GM21528 (cell line): Measurements from ENCODE around the gene FBRS.
"Not testable (repeated sequence)": the region's sequence is repeated elsewhere in the genome, so short reads cannot be mapped to it uniquely, and the experiment has no call there.

Experiments
- ATAC-seq: cut with Tn5 transposase; IDR thresholded peaks from one replicate; pipeline ENCODE4 v1.9.1; 2021; ENCODE audit warnings: mild to moderate bottlenecking, moderate library complexity; ENCODE audit not compliant: unreplicated experiment, low FRiP score

The FBRS gene

DNA sequence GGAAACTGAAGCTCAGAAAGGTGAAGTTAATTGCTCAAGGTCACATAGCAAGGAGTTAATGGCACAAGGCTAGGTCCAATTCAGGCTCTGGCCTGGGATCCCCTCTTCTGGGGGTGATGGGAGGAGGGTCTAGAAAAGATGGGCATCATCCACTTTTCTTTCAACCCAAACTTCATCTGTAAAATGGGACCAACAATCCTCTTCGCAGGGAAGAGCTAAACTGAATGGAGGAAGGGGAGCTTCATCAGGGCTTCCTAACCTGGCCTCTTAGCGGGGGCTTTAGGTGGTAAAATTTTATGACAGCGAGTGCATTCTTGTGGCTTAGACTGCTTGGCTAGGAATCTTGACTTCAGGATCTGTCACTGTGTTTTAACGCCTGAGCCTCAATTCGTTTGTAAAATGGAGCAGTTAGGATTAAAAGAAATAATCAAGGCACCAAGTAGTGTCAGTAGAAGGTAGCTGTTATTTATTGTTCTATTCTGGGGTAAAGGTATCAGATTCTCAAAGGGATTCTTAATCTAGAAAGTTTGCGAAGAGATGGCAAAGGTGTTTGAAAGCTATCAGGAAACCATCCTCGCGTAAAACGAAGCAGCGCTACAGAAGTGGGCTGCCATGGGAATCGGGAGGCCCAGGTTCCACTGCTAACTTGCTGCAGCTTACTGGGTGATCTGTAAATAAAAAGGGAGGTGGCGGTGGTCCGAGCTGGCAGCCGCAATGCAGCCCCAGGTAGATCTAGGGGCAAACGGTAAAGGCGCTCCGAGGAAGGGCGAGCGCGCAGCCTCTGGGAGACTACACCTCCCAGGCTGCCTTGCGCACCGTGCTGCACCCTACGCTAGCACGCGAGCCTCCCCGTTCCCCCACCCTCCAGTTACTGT lies 39.3 kb downstream of the FBRS start:
- ATAC-seq: no peak

DNA sequence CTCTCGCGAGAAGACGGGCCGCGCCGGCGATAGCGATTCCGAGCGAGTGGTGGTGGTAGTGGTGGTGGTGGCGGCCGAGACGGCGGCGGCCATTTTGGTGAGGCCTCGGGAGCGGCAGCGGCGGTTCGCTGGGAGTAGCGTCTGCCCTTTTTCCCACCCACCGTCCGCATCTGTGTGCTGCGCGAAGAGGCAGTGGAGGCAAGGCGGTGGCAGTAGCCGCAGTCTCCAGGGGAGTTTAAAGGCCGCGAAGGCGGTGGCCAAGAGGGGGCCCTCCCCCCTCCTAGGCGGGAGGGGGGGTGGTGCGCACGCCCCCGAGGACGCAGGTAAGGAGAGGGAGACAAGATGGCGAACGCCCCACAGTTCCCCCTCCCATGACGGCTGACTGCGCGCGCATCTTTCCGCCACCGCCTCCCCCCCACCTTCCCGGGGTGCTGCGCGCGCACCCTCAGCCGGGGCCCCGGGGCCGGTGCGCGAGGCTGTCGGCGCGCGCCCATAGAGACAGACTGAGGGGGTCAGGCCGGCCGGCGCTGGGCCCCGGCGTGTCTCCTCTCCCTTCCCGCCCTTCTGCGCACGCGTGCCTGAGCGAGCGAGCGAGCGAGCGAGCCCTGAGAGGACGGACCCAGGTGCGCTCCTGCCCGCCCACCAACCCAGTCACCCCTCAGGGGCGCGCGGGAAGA lies 40.0 kb downstream of the FBRS start:
- peak; percentile 72 for ATAC-seq

DNA sequence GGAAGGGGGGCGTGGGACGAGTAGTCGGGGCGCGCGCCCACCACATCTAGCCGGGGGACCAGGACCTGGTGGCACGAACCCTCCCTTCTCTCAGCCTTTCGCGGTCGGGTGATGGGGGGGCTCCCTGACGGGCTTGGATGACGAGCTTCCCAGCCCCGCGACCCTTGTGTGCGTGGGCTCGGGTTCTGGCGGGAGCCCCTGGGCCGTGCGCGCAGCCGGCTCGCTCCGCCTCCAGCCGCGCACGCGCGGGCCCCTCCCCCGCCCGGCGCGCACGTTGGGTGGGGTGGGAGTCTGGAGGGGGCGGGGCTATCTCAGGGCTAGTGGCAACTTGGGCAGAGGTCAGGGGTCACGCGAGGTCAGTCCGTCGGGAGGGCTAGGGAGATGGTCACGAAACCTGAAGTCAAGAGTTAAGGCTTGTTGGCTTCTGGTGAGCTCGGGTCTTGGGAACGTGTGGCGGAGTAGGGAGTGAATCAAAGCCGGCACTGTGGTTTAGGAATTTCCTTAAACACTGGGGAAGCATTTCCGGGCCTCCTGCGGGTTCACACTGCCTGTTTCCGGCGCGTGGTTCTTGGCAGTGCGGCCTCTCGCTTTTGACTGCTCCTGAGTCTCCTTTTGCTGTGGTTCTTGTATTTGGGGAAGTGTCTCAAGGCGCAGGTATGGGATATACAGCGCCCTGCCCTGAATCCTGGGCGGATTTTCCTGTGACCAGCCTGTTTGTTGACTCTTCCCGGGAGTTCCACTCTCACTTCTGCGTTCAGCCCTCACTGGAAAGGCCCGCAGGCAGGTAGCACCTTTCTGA lies 40.8 kb downstream of the FBRS start, which contains the start of gene SRCAP:
Gene SRCAP, plus strand, starts transcription at position 356 of the 799 bp plus-strand sequence. CDS start 1,654 bp downstream, outside the sequence.
- ATAC-seq: peak; percentile 34

DNA sequence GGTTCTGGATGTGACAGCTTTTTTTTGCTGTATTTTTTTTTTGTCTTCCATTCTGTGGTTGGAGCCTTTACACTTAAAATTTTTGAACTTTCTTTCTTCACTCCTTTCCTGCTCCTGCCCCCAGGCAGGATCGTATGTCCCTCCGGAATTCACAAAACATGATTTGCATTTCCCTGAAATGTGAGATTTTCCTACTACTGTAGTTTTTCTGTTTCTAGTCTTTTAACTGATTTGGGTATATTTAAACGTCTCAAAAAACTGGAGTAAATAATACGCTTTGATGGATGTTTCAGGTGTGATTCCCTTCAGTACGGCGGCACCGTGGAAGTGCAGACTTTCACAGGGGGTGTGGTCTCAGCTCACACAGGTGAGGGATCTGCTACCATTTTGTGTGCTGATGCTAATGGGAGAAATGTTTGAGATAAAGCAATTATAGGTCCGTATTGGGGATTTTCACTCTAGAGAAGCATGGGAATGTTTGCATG lies 41.4 kb downstream of the FBRS start:
- ATAC-seq: no peak

DNA sequence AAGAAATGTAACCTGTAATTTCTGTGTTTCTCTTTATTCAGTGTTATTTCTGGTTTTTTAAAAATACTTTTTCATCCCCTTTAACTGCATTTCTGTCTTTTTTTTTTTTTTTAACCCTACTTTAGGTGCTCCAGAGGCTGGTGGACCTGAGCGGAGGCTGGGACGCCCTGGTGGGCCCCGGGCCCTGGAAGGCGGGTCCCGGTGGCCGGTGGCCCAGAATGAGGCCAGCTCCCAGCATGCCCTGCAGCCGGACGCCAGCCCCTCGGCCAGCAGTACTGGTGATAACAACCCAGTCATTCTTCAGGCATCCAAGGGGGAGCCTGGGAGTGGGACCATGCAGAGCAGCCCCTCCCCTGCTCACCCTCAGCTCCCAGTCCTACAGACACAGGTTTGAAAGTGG lies 42.3 kb downstream of the FBRS start:
- no peak for ATAC-seq

DNA sequence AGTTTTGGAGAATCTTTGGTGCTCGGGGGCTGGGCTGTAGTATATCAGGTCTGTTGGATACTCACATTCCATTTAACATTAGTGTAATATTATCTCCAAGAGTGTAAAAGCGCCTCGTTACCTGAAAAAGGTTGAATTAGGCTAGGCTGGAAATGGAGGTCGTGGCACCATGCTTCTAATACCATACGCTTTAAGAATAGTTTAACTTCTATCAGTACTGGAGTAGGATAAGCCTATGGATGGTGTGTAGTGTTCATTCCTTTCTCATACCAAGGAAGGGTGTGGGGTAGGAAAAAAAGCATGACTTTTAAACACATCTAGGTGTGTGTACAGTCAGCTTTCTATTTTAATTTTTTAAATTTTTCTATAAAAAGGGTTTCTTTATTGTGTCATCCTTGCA lies 42.7 kb downstream of the FBRS start:
- no peak for ATAC-seq

DNA sequence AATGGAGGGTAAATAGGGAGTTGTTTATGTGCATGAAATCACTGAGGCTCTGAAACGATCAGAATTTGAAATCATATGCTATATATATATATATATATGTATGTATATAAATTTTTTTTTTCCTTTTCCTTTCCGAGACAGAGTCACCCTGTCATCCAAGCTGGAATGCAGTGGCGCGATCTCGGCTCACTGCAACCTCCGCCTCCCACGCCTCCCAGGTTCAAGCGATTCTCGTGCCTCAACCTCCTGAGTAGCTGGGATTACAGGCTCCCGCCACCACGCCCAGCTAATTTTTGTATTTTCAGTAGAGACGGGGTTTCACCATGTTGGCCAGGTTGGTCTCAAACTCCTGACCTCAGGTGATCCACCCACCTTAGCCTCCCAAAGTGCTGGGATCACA lies 44.8 kb downstream of the FBRS start:
- not testable (repeated sequence) for ATAC-seq

DNA sequence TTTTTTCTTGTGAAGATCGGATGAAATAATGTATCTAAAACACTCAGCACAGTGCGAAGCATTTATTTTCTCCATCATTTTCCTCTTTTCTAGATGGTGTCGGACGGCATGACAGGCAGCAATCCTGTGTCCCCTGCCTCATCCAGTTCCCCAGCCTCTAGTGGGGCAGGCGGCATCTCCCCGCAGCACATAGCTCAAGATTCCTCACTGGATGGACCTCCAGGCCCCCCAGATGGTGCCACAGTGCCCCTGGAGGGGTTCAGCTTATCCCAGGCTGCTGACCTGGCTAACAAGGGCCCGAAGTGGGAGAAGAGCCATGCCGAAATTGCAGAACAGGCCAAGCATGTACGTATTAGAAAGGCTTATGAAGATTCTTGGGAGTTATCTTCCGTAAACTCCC lies 45.7 kb downstream of the FBRS start:
- ATAC-seq: no peak

DNA sequence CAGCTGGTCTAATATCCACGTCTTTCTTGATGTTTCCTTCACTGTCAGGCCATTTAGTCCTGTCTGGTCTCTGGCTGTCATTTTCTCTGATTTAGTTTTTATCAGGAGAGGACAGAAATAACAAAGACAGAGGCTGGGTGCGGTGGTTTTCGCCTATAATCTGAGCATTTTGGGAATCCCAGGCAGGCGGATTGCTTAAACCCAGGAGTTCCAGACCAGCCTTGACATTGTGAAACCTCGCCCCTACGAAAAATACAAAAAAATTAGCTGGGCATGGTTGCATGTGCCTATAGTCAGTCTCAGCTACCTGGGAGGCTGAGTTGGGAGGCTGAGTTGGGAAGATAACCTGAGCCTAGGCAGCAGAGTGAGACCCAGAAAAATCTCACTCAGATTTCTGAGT lies 47.8 kb downstream of the FBRS start:
- no peak for ATAC-seq

DNA sequence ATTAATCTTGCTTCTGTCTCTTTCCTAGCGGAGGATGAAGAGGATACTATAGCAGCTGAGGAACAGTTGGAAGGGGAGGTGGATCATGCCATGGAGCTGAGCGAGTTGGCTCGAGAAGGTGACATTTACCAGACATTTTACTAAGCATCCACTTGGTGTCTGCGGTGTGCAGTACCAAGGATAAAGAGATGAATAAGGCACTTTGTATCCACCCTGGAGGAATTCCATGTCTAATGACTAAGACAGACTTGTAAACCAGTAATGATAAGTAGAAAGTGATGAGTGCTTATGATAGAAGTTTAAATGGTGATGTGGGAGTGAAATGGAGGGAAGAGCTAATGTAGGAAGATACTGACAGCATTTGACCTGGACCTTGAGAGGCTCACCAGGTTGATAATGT lies 52.7 kb downstream of the FBRS start:
- no peak for ATAC-seq

DNA sequence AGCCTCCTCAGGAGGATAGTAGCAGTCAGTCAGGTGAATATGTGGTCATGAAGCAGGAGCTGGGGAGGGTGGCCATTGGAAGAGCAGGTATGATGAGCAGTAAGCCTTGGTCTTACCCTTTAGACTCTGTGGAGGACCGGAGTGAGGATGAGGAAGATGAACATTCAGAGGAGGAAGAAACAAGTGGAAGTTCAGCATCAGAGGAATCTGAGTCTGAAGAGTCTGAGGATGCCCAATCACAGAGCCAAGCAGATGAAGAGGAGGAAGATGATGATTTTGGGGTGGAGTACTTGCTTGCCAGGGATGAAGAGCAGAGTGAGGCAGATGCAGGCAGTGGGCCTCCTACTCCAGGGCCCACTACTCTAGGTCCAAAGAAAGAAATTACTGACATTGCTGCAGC lies 53.5 kb downstream of the FBRS start:
- ATAC-seq: no peak

DNA sequence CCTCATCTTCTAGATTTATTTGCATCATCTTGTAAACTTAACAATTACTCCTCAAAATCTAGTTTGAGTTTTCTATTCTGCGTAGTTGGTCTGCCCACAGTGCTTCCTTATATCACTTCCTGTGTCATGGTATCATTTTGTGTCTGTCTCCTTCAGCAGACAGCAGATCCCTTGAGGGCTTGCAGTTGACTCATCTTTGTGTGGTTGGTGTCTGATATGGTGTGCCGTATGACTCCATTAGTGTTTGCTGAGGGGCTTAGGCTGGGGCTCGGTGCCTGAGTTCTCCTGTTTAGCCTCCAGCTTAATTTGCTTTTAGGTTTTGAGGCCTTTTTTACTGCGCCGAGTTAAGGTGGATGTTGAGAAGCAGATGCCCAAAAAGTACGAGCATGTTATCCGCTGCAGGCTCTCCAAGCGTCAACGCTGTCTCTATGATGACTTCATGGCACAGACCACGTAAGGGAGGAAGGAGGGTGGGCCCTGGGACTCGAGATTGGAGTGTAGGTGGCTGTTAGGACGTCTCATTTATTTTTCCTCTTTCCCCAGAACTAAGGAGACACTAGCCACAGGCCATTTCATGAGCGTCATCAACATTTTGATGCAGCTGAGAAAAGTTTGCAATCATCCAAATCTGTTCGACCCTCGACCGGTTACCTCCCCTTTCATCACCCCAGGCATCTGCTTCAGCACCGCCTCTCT lies 57.7 kb downstream of the FBRS start:
- no peak for ATAC-seq

DNA sequence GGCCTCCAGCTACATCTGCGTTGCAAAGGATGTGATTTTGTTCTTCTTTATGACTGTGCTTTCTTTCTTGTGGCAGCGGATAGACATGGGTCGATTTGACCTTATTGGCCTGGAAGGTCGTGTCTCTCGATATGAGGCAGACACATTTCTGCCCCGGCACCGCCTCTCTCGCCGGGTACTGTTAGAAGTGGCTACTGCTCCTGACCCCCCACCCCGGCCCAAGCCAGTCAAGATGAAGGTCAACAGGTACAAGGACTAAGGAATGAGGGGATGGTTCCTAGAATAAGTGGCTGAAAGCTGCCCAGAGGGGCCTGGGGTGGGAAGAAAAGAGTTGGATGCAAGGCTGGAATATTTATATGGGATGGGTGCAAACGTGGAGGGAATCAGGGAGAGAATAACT lies 61.9 kb downstream of the FBRS start:
- no peak for ATAC-seq
